ENCODE measurements around the gene MOCS3. TPM values are rescaled to one million over a fixed set of nuclear protein-coding genes. Genes with fewer than 3 reads are reported as not detected.

MOCS3 gene
- total RNA-seq, 4 donors from 2014 or later, result 6.7 to 7.8 (median 7.6) TPM

- intact Hi-C loops (cut with DNase I), result loop anchor here (5.0 kb wide), 2 partner anchors 111 to 136 kb away; no protein-coding TSS in a partner anchor
- WGBS, 2 donors, result 61 to 67% methylated on average over 5 of the region's 5 CpGs
These were observed 30.1 kb upstream of the MOCS3 start for GRCh38 chr20:50928469-50928868.

GRCh38 chr20:50929299-50930138 lies 29.1 kb upstream of the MOCS3 start:
- H3K4me1 ChIP-seq, result peaks cover 27 to 31% of the 10 kb centered on the region in 2 donors
- no peaks in the 10 kb centered on the region for H3K27me3 ChIP-seq
- peak overlapping the region; percentile 54 to 84 (median 80) for H3K27ac ChIP-seq
- H3K9me3 ChIP-seq, result no peaks in the 10 kb centered on the region
- 11 to 14% methylated on average over 13 of the region's 13 CpGs for WGBS, 2 donors
- intact Hi-C loops (cut with DNase I), result loop anchor here (5.0 kb wide), 2 partner anchors 112 to 137 kb away; no protein-coding TSS in a partner anchor
- H3K36me3 ChIP-seq, result peaks cover 0 to 4% of the 10 kb centered on the region in 2 donors
- DNase-seq, result peak; percentile 93 to 94
- TF ChIP-seq POLR2A (IDR thresholded peaks at IDR 0.05) (no peak), CTCF (IDR thresholded peaks at IDR 0.05) (peak; percentile 51 to 96 (median 90))
- peak overlapping the region in 2 of 3 donors; percentile 84 to 85 for H3K4me3 ChIP-seq (replicated peaks in 1 of 3)

More at GRCh38 chr20:50928469-50928868, 30.1 kb upstream of the MOCS3 start:
- H3K9me3 ChIP-seq, result no peaks in the 10 kb centered on the region
- H3K4me3 ChIP-seq (replicated peaks in 1 of 3), result no peak overlapping the region
- H3K27me3 ChIP-seq, result no peaks in the 10 kb centered on the region
- DNase-seq, result no peak
- H3K4me1 ChIP-seq, result peaks cover 31 to 37% of the 10 kb centered on the region in 2 donors
- no peaks in the 10 kb centered on the region for H3K36me3 ChIP-seq
- peak overlapping the region in 2 of 3 donors; percentile 40 to 84 for H3K27ac ChIP-seq
- no peak for TF ChIP-seq POLR2A (IDR thresholded peaks at IDR 0.05)
- TF ChIP-seq CTCF (IDR thresholded peaks at IDR 0.05), result no peak

- peak overlapping the region in 2 of 3 donors; percentile 84 to 85 for H3K4me3 ChIP-seq (replicated peaks in 1 of 3)
- no peak for TF ChIP-seq POLR2A (IDR thresholded peaks at IDR 0.05)
- TF ChIP-seq CTCF (IDR thresholded peaks at IDR 0.05), result no peak
- H3K27me3 ChIP-seq, result no peaks in the 10 kb centered on the region
- DNase-seq, result peak; percentile 31 to 38
- H3K27ac ChIP-seq, result peak overlapping the region; percentile 54 to 97 (median 80)
- 0% methylated on average over 3 to 9 of the region's 79 CpGs for WGBS, 2 donors
- peaks cover 3 to 8% of the 10 kb centered on the region in 2 donors for H3K36me3 ChIP-seq
- intact Hi-C loops (cut with DNase I), result no loop called here
- H3K9me3 ChIP-seq, result no peaks in the 10 kb centered on the region
- peaks cover 27 to 30% of the 10 kb centered on the region in 2 donors for H3K4me1 ChIP-seq
These were observed 28.3 kb upstream of the MOCS3 start for GRCh38 chr20:50930139-50930975.

GRCh38 chr20:50930976-50931305 lies 27.7 kb upstream of the MOCS3 start:
- intact Hi-C loops (cut with DNase I), result no loop called here

More at GRCh38 chr20:50930976-50931305, 27.7 kb upstream of the MOCS3 start:
- H3K9me3 ChIP-seq, result no peaks in the 10 kb centered on the region
- H3K4me3 ChIP-seq (replicated peaks in 1 of 3), result peak overlapping the region in 2 of 3 donors; percentile 45 to 48
- DNase-seq, result no peak
- TF ChIP-seq CTCF (IDR thresholded peaks at IDR 0.05), result no peak
- no peak for TF ChIP-seq POLR2A (IDR thresholded peaks at IDR 0.05)
- peaks cover 7 to 14% of the 10 kb centered on the region in 2 donors for H3K36me3 ChIP-seq
- 0% methylated on average over 8 of the region's 45 CpGs; no CpG with 5 or more reads in 1 of the 2 donors for WGBS, 2 donors
- no peaks in the 10 kb centered on the region for H3K27me3 ChIP-seq
- H3K4me1 ChIP-seq, result peaks cover 22 to 25% of the 10 kb centered on the region in 2 donors
- peak overlapping the region; percentile 97 to 99 (median 97) for H3K27ac ChIP-seq
